H1 (cell line): Measurements from ENCODE around the gene THAP7. TPM values are rescaled to one million over a fixed set of nuclear protein-coding genes. Genes with fewer than 3 reads are reported as not detected.

ENCODE experiments used
- CTCF ChIA-PET: fragments of 300-600 bp; sonication (Branson Sonifier 250); formaldehyde crosslinking; loops from one replicate; lab custom pipeline; 2021; ENCODE audit not compliant: partially characterized antibody; lab: Charles Lee
- POLR2A ChIA-PET: fragments of 300-600 bp; sonication (Branson Sonifier 250); formaldehyde crosslinking; loops from one replicate; lab custom pipeline; 2021; ENCODE audit warnings: inconsistent platforms; ENCODE audit not compliant: partially characterized antibody; lab: Charles Lee
- DNase-seq, 2 experiments: peaks; one replicate each; pipeline versions ENCODE4 v3.0.0 to v3.0.0-alpha.2; 2010 to 2022; ENCODE audit warnings: low spot score in 2 of 2, low read depth in 1 of 2, mixed read lengths in 1 of 2
- FAIRE-seq: peaks from 2 replicates; lab custom pipeline; 2011; peaks lifted over from hg19 to GRCh38; lab: Jason Lieb, UNC
- H2AFZ ChIP-seq: 2 replicates; pipeline ENCODE4 v1.8.1; 2012; ENCODE audit warnings: low read length, inconsistent platforms
- H2AK5ac ChIP-seq: 2 replicates; pipeline ENCODE4 v1.6.1; 2013; ENCODE audit warnings: low read depth, low read length
- H2BK120ac ChIP-seq: replicated peaks from 2 replicates; pipeline ENCODE3; 2013; ENCODE audit warnings: low read depth, low read length, inconsistent platforms
- H2BK12ac ChIP-seq: 2 replicates; pipeline ENCODE4 v1.6.1; 2013; ENCODE audit warnings: low read depth, low read length
- H2BK15ac ChIP-seq: 2 replicates; pipeline ENCODE4 v1.6.1; 2013; ENCODE audit warnings: low read length
- H2BK20ac ChIP-seq: 2 replicates; pipeline ENCODE4 v1.6.1; 2013; ENCODE audit warnings: low read length
- H2BK5ac ChIP-seq: 2 replicates; pipeline ENCODE4 v1.6.1; 2013; ENCODE audit warnings: low read depth, low read length
- H3K14ac ChIP-seq: 2 replicates; pipeline ENCODE4 v1.6.1; 2013; ENCODE audit warnings: inconsistent platforms; ENCODE audit not compliant: insufficient read length
- H3K18ac ChIP-seq: 2 replicates; pipeline ENCODE4 v1.6.1; 2013; ENCODE audit warnings: low read length; ENCODE audit errors: extremely low read depth
- H3K23ac ChIP-seq: 2 replicates; pipeline ENCODE4 v1.6.1; 2013; ENCODE audit warnings: inconsistent platforms; ENCODE audit not compliant: insufficient read length
- H3K23me2 ChIP-seq: 2 replicates; pipeline ENCODE4 v1.6.1; 2013; ENCODE audit warnings: low read depth, low read length
- H3K27ac ChIP-seq: 2 replicates; pipeline ENCODE4 v1.6.1; 2011; ENCODE audit warnings: low read depth, low read length, inconsistent platforms
- H3K27me3 ChIP-seq, 4 experiments: replicated peaks in 1 of 4; 1 replicate in 1 of 4; 2 replicates in 3 of 4; pipeline versions ENCODE4 v1.6.1 to v1.8.1; 2011 to 2013; ENCODE audit warnings: low read length in 3 of 4, mild to moderate bottlenecking in 3 of 4, inconsistent platforms in 2 of 4, mixed read lengths in 2 of 4, moderate library complexity in 1 of 4; ENCODE audit not compliant: control insufficient read depth in 3 of 4, insufficient read depth in 3 of 4; ENCODE audit errors: extremely low read depth in 1 of 4
- H3K36me3 ChIP-seq, 4 experiments: 2 replicates each; pipeline versions ENCODE4 v1.6.1 to v1.8.1; 2011 to 2013; ENCODE audit warnings: mild to moderate bottlenecking in 4 of 4, low read length in 3 of 4, moderate library complexity in 2 of 4, control low read depth in 1 of 4, inconsistent platforms in 1 of 4; ENCODE audit not compliant: insufficient read depth in 4 of 4, control insufficient read depth in 2 of 4
- H3K4ac ChIP-seq: replicated peaks from 2 replicates; pipeline ENCODE3; 2013; ENCODE audit warnings: low read length, low read depth, mixed read lengths, inconsistent platforms; ENCODE audit not compliant: insufficient read length
- H3K4me1 ChIP-seq, 4 experiments: replicated peaks in 1 of 4; 1 replicate in 1 of 4; 2 replicates in 3 of 4; pipeline versions ENCODE4 v1.6.1 to v1.8.1; 2011 to 2013; ENCODE audit warnings: low read length in 3 of 4, inconsistent platforms in 2 of 4, mixed read lengths in 1 of 4; ENCODE audit not compliant: insufficient read depth in 4 of 4, control insufficient read depth in 3 of 4
- H3K4me2 ChIP-seq, 2 experiments: 2 replicates each; pipeline versions ENCODE4 v1.6.1 to v1.8.1; 2011 to 2013; ENCODE audit warnings: low read depth in 2 of 2, low read length in 2 of 2, control low read depth in 1 of 2, inconsistent platforms in 1 of 2, mild to moderate bottlenecking in 1 of 2; ENCODE audit not compliant: insufficient read depth in 1 of 2
- H3K4me3 ChIP-seq, 4 experiments: fragments of 200-600, 300-600 bp in 1 of 4; sonication (generic), shearing (Covaris generic), sonication (Bioruptor Twin) in 1 of 4; 2 replicates each; pipeline versions ENCODE4 v1.5.1 to v1.8.1; 2011 to 2016; ENCODE audit warnings: low read length in 4 of 4, low read depth in 3 of 4, control low read depth in 2 of 4, inconsistent platforms in 2 of 4, mild to moderate bottlenecking in 2 of 4, mixed read lengths in 1 of 4, moderate library complexity in 1 of 4; ENCODE audit not compliant: insufficient read depth in 2 of 4; ENCODE audit errors: extremely low read depth in 1 of 4
- H3K56ac ChIP-seq: replicated peaks from 2 replicates; pipeline ENCODE3; 2013; ENCODE audit warnings: low read depth, mild to moderate bottlenecking, mixed read lengths, low read length, inconsistent platforms; ENCODE audit not compliant: insufficient read length
- H3K79me1 ChIP-seq: 2 replicates; pipeline ENCODE4 v1.6.1; 2013; ENCODE audit warnings: low read depth, low read length, control low read depth
- H3K79me2 ChIP-seq, 2 experiments: 2 replicates each; pipeline versions ENCODE4 v1.6.1 to v1.8.1; 2012 to 2013; ENCODE audit warnings: low read length in 2 of 2, mild to moderate bottlenecking in 2 of 2, inconsistent platforms in 1 of 2; ENCODE audit not compliant: insufficient read depth in 2 of 2, control insufficient read depth in 1 of 2
- H3K9ac ChIP-seq, 4 experiments: replicated peaks in 1 of 4; 1 replicate in 1 of 4; 2 replicates in 3 of 4; pipeline versions ENCODE4 v1.6.1 to v1.8.1; 2011 to 2013; ENCODE audit warnings: low read depth in 3 of 4, low read length in 3 of 4, control low read depth in 2 of 4, mild to moderate bottlenecking in 2 of 4, moderate library complexity in 2 of 4, inconsistent platforms in 1 of 4; ENCODE audit errors: extremely low read depth in 1 of 4
- H3K9me3 ChIP-seq, 2 experiments: 2 replicates each; pipeline versions ENCODE4 v1.6.1 to v1.8.1; 2012 to 2013; ENCODE audit warnings: mild to moderate bottlenecking in 2 of 2, moderate library complexity in 2 of 2, control low read depth in 1 of 2, inconsistent platforms in 1 of 2, low read depth in 1 of 2, low read length in 1 of 2, mixed read lengths in 1 of 2; ENCODE audit not compliant: insufficient read depth in 2 of 2
- H4K20me1 ChIP-seq, 2 experiments: replicated peaks in 1 of 2; 2 replicates each; pipeline versions ENCODE3 to v1.8.1; 2011 to 2013; ENCODE audit warnings: inconsistent platforms in 2 of 2, low read length in 2 of 2, mild to moderate bottlenecking in 1 of 2; ENCODE audit not compliant: insufficient read depth in 2 of 2, control insufficient read depth in 1 of 2
- H4K5ac ChIP-seq: 2 replicates; pipeline ENCODE4 v1.6.1; 2013; ENCODE audit warnings: low read length, low read depth, mixed read lengths, inconsistent platforms; ENCODE audit not compliant: insufficient read length
- H4K8ac ChIP-seq: 2 replicates; pipeline ENCODE4 v1.8.0; 2013; ENCODE audit warnings: mild to moderate bottlenecking, moderate library complexity, low read length, inconsistent platforms; ENCODE audit not compliant: insufficient read depth; ENCODE audit errors: extremely low read depth
- H4K91ac ChIP-seq: replicated peaks from 2 replicates; pipeline ENCODE3; 2013; ENCODE audit warnings: low read length, mixed read lengths, inconsistent platforms; ENCODE audit not compliant: insufficient read length
- ASH2L ChIP-seq: fragments of 200-600, 300-600 bp; sonication (generic); IDR thresholded peaks from one replicate; pipeline ENCODE4 v1.7.1; 2017; ENCODE audit warnings: low read length
- EGR1 ChIP-seq: IDR thresholded peaks from 2 replicates; pipeline ENCODE4 v1.6.1; 2011; ENCODE audit warnings: low read depth, low read length, borderline replicate concordance
- HDAC2 ChIP-seq, 2 experiments: fragments of 300-600 bp in 1 of 2; sonication (generic) in 1 of 2; IDR thresholded peaks; 2 replicates each; pipeline ENCODE4 v1.6.1; 2011 to 2012; ENCODE audit warnings: low read depth in 2 of 2, low read length in 2 of 2, mild to moderate bottlenecking in 2 of 2, moderate library complexity in 2 of 2, borderline replicate concordance in 1 of 2, inconsistent platforms in 1 of 2
- JUND ChIP-seq: IDR thresholded peaks from 2 replicates; pipeline ENCODE4 v1.6.1; 2011; ENCODE audit warnings: mild to moderate bottlenecking, improper control_type of control experiment, low read length
- KDM5A ChIP-seq: fragments of 200-600 bp; IDR thresholded peaks from 2 replicates; pipeline ENCODE4 v1.7.1; 2012; ENCODE audit warnings: mild to moderate bottlenecking, low read length, inconsistent platforms, mixed read lengths
- RNF2 ChIP-seq: fragments of 200-900, 300-1000 bp; sonication (generic); IDR thresholded peaks from 2 replicates; pipeline ENCODE4 v1.7.1; 2016; ENCODE audit warnings: borderline replicate concordance, low read depth, mild to moderate bottlenecking, antibody characterized with exemption, low read length; ENCODE audit not compliant: poor library complexity, severe bottlenecking; ENCODE audit errors: missing control alignments
- TAF7 ChIP-seq: optimal IDR thresholded peaks from 2 replicates; pipeline ENCODE3; 2011; ENCODE audit warnings: low read depth, mild to moderate bottlenecking, inconsistent platforms, low read length, moderate library complexity, borderline replicate concordance
- TEAD4 ChIP-seq: IDR thresholded peaks from 2 replicates; pipeline ENCODE4 v1.6.1; 2012; ENCODE audit warnings: low read depth, low read length, inconsistent platforms, mixed read lengths
- WGBS, 2 experiments: shearing (Covaris generic) in 1 of 2; methylation state at CpG; one replicate each; pipeline versions ENCODE4 v1.1.6 to v1.1.7; 2013 to 2015; ENCODE audit warnings: low lambda C conversion rate in 2 of 2, mixed read lengths in 2 of 2, inconsistent platforms in 1 of 2, low coverage in 1 of 2, missing lambda C conversion rate in 1 of 2; ENCODE audit not compliant: insufficient replicate concordance in 2 of 2, insufficient coverage in 1 of 2, insufficient read length in 1 of 2; ENCODE audit errors: extremely low coverage in 1 of 2, missing lambda C conversion rate in 1 of 2; 5-methylcytosine and 5-hydroxymethylcytosine counted together
- polyA plus RNA-seq, 7 experiments: library from polyadenylated mRNA; depleted of rRNA in 3 of 7; stranded (reverse) in 5 of 7; unstranded in 2 of 7; fragments of >200 nt in 5 of 7; fragments of 200-250 nt in 2 of 7; gene quantifications; 1 replicate in 5 of 7; 2 replicates in 1 of 7; 4 replicates in 1 of 7; pipeline versions ENCODE4 v1.2.1 to v1.2.3, GENCODE V29; 2011 to 2013; ENCODE audit warnings: missing spikeins in 2 of 7, mixed read lengths in 2 of 7
- total RNA-seq: library from RNA; stranded (reverse); fragmentation: NEBNext Ultra II Directional; extraction: Animal tissue kit (Norgen Biotek cat#: 25700); gene quantifications from 2 replicates; pipeline ENCODE4 v1.2.1, GENCODE V29; 2021

Gene THAP7
- total and polyA plus RNA-seq, 2 of the 8 experiments (the other 6 are each of a cell fraction or from before 2014, with no cell fraction given), result 16.9 to 32.5 TPM

GRCh38 chr22:20990184-20991180, 11.4 kb downstream of the THAP7 start:
- ChIA-PET POLR2A (interaction anchor here (1.4 to 3.5 kb wide), 5 partner anchors 8 to 19 kb away, joined by 4 to 17 read pairs (median 5); partner anchors contain the start of gene LZTR1), CTCF (interaction anchor here (0.7 to 2.6 kb wide), 9 partner anchors 9 to 105 kb away, joined by 3 to 9 read pairs (median 4); no protein-coding TSS in a partner anchor)
- H3K4me3 ChIP-seq, result no peak overlapping the region
- H2BK120ac ChIP-seq, result no peak overlapping the region
- H4K20me1 ChIP-seq, result peaks cover 0 to 8% of the 10 kb centered on the region in 2 experiments
- H3K36me3 ChIP-seq, result peaks cover 0 to 10% (median 3%) of the 10 kb centered on the region in 4 experiments; a peak in 3 of 8 replicates
- H4K91ac ChIP-seq, result no peak overlapping the region
- H3K18ac ChIP-seq, result no peak overlapping the region
- H3K27me3 ChIP-seq, result no peaks in the 10 kb centered on the region
- DNase-seq (no peak), FAIRE-seq (no peak)
- no peaks in the 10 kb centered on the region for H3K79me2 ChIP-seq
- no peak overlapping the region for H4K5ac ChIP-seq
- no peaks in the 10 kb centered on the region for H3K79me1 ChIP-seq
- no peak overlapping the region for H2BK15ac ChIP-seq
- H3K4me2 ChIP-seq, result no peak overlapping the region
- H3K9me3 ChIP-seq, result no peaks in the 10 kb centered on the region
- no peak overlapping the region for H2BK20ac ChIP-seq
- no peaks in the 10 kb centered on the region; a peak in 1 of 7 replicates for H3K4me1 ChIP-seq
- H2AFZ ChIP-seq, result no peak overlapping the region
- H3K27ac ChIP-seq, result no peak overlapping the region
- H3K4ac ChIP-seq, result no peak overlapping the region
- H2BK5ac ChIP-seq, result no peak overlapping the region; the same call in 1 of the 2 replicates
- no peak overlapping the region for H2AK5ac ChIP-seq
- no peak overlapping the region for H3K23ac ChIP-seq
- H4K8ac ChIP-seq, result no peak overlapping the region
- H3K56ac ChIP-seq, result no peak overlapping the region
- 88% methylated on average over 21 of the region's 21 CpGs; no CpG with 5 or more reads in 1 of the 2 experiments for WGBS, 2 experiments
- H3K23me2 ChIP-seq, result no peaks in the 10 kb centered on the region; the same call in 1 of the 2 replicates
- no peak overlapping the region for H3K9ac ChIP-seq
- no peak overlapping the region for H2BK12ac ChIP-seq
- H3K14ac ChIP-seq, result no peak overlapping the region
- TF ChIP-seq KDM5A (no peak), HDAC2 (IDR thresholded peaks at IDR 0.05; ENCODE audit: borderline replicate concordance in 1 of 2, low read depth in 2 of 2, low read length in 2 of 2) (no peak), EGR1 (no peak), ASH2L (no peak), JUND (no peak), TEAD4 (no peak), RNF2 (no peak), TAF7 (no peak)
